Measurements from ENCODE around the gene FBXO48.

Gene FBXO48

GRCh38 chr2:68471385-68471784 lies 4.3 kb upstream of the FBXO48 start:
- H3K27ac ChIP-seq: no peak overlapping the region
- TF ChIP-seq CTCF (conservative IDR thresholded peaks at IDR 0.05) (no peak), ZFX (IDR thresholded peaks at IDR 0.05) (no peak)

GRCh38 chr2:68469935-68470334 lies 2.8 kb upstream of the FBXO48 start:
- H3K27ac ChIP-seq: no peak overlapping the region
- TF ChIP-seq CTCF (conservative IDR thresholded peaks at IDR 0.05) (no peak), ZFX (IDR thresholded peaks at IDR 0.05) (no peak)

- no peak for TF ChIP-seq ZFX (IDR thresholded peaks at IDR 0.05)
- H3K27ac ChIP-seq: no peak overlapping the region
Measured at GRCh38 chr2:68468801-68469200, 1.7 kb upstream of the FBXO48 start.

DNA sequence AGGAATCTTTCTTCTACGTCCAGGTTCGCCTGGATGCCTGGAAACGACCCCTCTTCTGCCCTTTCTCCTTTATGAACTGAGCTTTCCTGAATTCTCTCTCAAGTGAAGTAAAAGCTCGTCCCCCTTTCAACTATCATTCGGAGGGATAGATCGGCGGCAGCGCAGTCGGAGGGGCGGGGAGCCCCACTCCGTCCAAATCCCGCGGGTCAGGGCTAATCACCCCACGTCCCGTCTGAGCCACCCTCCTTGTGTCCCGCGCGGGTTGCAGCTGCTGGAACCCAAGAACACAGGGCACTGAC lies 367 bp downstream of the FBXO48 start:
- H3K27ac ChIP-seq: peak overlapping the region; percentile 57; the same call in 1 of the 2 replicates
- no peak for TF ChIP-seq CTCF (conservative IDR thresholded peaks at IDR 0.05)
- TF ChIP-seq ZFX (IDR thresholded peaks at IDR 0.05): no peak

DNA sequence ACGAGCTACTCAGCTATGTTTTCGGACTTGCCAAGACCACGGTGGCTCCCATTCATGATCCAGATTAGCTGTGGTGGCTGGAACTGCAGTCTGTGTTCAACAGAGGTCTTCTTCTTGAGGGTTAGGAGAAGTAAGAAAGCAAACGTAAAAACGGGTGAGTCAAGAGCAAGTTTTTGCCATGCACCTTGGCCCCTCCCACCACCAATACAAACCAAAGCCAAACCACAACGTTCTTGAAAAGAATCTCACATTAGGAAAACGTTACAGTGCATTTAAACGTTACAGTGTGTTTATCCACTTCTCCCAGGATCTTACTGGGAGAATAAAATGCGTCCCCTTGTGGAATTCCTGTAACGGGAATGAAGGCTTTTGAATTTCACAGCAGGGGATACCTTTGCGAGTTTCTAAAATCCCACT lies 725 bp downstream of the FBXO48 start:
- TF ChIP-seq CTCF (conservative IDR thresholded peaks at IDR 0.05) (no peak; the same call in 1 of the 2 replicates), ZFX (IDR thresholded peaks at IDR 0.05) (no peak)
- peak overlapping the region; percentile 57; the same call in 1 of the 2 replicates for H3K27ac ChIP-seq

- TF ChIP-seq CTCF (conservative IDR thresholded peaks at IDR 0.05) (no peak), ZFX (IDR thresholded peaks at IDR 0.05) (no peak)
- H3K27ac ChIP-seq: no peak overlapping the region
Measured at GRCh38 chr2:68465081-68465916, 1.8 kb downstream of the FBXO48 start.

DNA sequence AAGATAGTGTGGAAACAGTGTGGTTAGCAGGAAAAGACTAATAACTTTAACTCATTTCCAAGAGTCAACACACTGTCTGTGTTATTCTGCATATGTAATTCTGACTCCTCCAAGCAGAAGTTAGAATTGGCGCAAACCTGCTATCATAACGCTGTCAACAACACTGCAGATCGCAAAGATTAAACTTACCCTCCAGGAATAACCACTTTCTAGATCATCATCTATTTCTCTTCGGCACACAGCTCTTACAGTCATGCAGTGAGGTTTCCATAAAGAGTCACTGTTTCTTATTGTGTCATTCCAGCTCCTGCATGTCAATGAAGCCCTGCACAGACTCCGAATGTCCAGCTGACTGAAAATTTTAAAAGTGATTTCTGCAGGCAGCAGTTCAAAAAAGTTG lies 2.4 kb downstream of the FBXO48 start:
- no peak overlapping the region for H3K27ac ChIP-seq
- TF ChIP-seq CTCF (conservative IDR thresholded peaks at IDR 0.05) (no peak), ZFX (IDR thresholded peaks at IDR 0.05) (no peak)

Measured in C4-2B (cell line).